Stimulated activated CD8-positive, alpha-beta memory T cell treated with anti-CD3 and anti-CD28 coated beads, Interleukin-15, amount 100 ng/mL, for 1 hour (primary cell): ENCODE data around the gene TEC.

ENCODE experiments used
- DNase-seq: peaks from one replicate; pipeline ENCODE4 v3.0.0-alpha.2; 2020; ENCODE audit warnings: low read depth

TEC gene

GRCh38 chr4:48269861-48270522, 354 bp upstream of the TEC start:
- peak; percentile 77 for DNase-seq

- DNase-seq = no peak
Measured at GRCh38 chr4:48267574-48267973, 2.1 kb downstream of the TEC start.

- DNase-seq = no peak
Measured at GRCh38 chr4:48266781-48267180, 2.9 kb downstream of the TEC start.

GRCh38 chr4:48262926-48263325, 6.7 kb downstream of the TEC start:
- DNase-seq = no peak

- DNase-seq = no peak
Measured at GRCh38 chr4:48262484-48262883, 7.2 kb downstream of the TEC start.

- no peak for DNase-seq
Measured at GRCh38 chr4:48261281-48261680, 8.4 kb downstream of the TEC start.

GRCh38 chr4:48259748-48260147, 9.9 kb downstream of the TEC start:
- no peak for DNase-seq

- no peak for DNase-seq
Measured at GRCh38 chr4:48258845-48259397, 10.7 kb downstream of the TEC start.

GRCh38 chr4:48255959-48256342, 13.7 kb downstream of the TEC start:
- no peak for DNase-seq

GRCh38 chr4:48255072-48255958, 14.3 kb downstream of the TEC start:
- no peak for DNase-seq

- DNase-seq = no peak
Measured at GRCh38 chr4:48254381-48255071, 15.1 kb downstream of the TEC start.

GRCh38 chr4:48252313-48252712, 17.3 kb downstream of the TEC start:
- no peak for DNase-seq

- no peak for DNase-seq
Measured at GRCh38 chr4:48250980-48251379, 18.7 kb downstream of the TEC start.

GRCh38 chr4:48250343-48250742, 19.3 kb downstream of the TEC start:
- no peak for DNase-seq

GRCh38 chr4:48249378-48249777, 20.3 kb downstream of the TEC start:
- DNase-seq = no peak

- DNase-seq = no peak
Measured at GRCh38 chr4:48248559-48248953, 21.1 kb downstream of the TEC start.

- no peak for DNase-seq
Measured at GRCh38 chr4:48247878-48248558, 21.6 kb downstream of the TEC start.

- no peak for DNase-seq
Measured at GRCh38 chr4:48247142-48247877, 22.3 kb downstream of the TEC start.

- no peak for DNase-seq
Measured at GRCh38 chr4:48244665-48245064, 25.0 kb downstream of the TEC start.

- no peak for DNase-seq
Measured at GRCh38 chr4:48243887-48244286, 25.8 kb downstream of the TEC start.

- DNase-seq = no peak
Measured at GRCh38 chr4:48243429-48243828, 26.2 kb downstream of the TEC start.
